Nucleus accumbens (tissue), 56 donors: ENCODE measurements around the gene CASQ1.

Source experiments
- DNase-seq, 56 donors: peaks; one replicate each; lab custom pipeline; 2025; lab: John Stamatoyannopoulos, UW

Gene CASQ1

DNA sequence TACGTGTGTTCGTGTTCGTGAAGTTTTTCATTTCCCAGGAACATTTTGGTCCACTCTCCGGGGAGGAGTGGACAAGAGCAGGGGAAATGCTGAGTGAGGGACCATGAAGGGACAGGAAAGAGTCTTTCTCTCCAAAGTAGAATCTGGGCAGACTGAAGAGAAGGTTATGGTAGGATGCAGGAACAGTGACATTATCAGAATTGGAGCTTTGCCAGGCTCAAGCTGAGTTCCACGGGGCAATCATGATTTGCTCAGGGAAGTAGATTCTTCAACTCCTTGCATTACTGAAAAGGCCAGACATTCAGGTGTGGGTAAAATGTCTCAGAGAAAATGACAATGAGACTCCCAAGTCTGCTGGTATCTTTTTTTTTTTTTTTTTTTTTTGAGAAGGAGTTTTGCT, 22.4 kb upstream of the CASQ1 start:
- no peak for DNase-seq

DNA sequence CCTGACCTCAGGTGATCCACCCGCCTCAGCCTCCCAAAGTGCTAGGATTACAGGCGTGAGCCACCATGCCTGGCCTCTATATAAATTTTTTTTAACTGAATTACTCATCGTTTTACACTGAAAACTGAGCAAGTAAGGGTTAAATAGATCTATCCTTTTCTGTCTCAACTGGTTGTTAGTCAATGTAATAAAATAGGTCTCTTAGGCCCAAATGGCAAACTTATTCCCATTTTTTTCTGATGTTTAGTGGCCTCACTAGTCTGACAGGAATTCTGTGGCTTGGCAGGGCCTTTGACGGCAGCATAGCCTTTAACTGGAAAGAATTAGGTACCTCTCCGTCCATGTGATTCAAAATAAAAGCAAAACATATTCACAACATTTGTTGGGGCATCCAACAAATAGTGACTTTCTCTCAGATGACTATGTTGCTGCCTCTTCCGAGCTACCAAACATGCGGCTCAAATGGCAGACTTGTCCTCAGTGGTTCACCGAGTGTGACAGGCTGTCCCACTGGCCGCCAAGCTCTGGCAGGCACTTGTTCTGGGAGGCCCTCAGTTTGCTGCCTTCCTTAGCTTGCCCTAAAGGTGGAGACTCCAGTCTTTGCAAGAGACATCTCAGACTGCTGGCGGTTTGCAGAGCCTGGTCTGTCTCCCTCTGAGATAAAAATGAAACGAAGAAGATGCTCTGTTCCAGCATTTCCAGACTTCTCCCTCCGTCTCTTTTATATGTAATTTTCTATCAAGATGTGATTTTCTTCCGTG, 21.6 kb upstream of the CASQ1 start:
- peak in 1 of 56 donors; percentile 13 for DNase-seq

DNA sequence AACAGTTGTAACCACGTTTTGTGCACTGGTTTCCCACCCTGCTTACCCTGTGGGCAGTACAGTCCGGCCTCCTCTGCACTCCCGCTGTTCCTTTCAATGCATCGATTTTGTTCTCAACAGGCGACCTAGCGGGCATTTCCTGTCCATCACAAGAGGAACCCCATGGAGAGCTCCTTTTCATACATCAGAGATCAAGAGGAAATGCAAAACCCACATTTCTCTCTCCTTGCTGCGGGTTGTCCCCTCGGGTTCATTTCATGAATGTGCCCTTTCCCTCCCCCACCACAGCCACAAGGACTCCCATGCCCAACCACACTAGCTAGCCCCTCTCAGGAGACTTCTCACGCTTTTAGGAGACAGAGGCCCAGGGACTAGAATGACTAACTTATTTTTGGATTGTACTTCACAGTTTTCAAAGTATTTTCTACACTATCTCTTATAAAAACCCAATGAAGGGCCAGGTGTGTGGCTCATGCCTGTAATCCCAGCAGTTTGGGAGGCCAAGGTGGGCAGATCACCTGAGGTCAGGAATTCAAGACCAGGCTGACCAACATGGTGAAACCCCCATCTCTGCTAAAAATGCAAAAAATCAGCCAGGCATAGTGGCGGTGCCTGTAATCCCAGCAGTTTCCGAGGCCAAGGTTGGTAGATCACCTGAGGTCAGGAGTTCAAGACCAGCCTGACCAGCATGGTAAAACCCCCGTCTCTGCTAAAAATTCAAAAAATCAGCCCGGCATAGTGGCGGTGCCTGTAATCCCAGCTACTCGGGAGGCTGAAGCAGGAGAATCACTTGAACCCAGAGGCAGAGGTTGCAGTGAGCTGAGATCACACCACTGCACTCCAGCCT, 20.6 kb upstream of the CASQ1 start:
- DNase-seq, result no peak

DNA sequence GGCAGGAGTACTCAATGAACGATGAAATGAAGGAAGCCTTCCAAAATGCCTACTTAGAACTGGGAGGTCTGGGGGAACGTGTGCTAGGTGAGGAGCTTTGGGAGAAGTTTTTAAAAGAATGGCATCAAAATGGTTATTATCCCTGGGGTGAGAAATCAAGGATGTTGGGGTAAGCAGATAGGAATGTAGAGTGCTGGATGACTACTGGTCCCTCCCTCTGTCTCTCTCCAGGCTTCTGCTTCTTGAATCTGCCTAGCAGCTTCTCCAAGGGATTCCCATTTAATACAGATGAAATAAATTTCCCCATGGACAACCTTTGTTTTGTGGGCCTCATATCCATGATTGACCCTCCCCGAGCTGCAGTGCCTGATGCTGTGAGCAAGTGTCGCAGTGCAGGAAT, 19.0 kb upstream of the CASQ1 start:
- no peak for DNase-seq

DNA sequence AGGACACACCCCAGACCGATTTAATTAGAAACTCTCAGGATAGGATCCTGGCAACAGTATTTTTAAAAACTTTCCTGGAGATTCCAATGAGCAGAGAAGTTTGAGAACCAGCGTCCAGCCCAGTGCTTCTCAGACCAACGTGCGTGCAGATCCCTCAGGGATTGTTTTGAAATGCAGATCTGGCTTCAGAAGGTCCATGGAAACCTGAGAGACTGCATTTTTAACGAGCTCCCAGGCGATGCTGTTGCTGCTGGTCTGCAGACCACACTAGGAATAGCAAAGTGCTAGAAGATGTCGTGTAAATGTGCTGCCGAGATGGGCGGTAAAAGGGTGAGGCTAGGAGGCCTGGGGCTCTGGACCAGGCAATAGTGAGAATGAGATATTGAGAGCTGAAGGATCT, 18.4 kb upstream of the CASQ1 start:
- DNase-seq, result no peak

DNA sequence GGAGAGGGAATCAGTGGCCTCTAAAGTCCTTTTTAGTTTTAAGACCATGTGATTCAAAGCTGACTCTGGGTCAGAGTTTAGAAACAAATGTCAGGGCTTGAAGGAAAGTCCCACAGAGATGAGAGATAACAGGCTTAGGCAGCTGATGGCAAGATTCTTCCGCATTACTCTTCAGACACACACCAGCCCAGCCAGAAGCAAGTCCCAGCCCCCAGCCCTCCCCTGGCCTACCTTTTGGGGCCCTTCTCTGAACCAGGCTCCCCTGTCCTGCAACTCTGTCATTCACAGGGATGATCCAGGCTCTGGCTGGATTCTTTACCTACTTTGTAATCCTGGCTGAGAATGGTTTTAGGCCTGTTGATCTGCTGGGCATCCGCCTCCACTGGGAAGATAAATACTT, 13.1 kb upstream of the CASQ1 start:
- DNase-seq, result no peak

DNA sequence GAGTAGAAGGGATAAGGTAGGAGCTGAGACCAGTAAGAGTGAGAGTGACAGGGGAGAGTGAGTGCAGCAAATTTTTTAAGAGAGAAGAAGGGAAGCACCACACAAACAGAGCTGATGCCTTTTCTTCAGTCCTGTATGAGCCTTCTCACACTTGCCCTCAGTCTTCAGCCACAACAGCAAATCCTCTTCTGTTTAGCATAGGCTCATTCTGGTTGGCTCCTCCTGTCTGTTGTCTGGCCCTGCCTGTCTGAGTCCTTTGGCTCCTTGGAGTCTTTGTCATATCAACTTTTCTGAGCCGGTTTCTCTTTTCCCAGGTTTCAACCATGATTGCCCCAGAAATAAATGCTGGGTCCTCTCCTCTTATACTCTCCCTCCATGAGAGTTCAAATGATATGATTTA, 12.7 kb upstream of the CASQ1 start:
- no peak for DNase-seq

DNA sequence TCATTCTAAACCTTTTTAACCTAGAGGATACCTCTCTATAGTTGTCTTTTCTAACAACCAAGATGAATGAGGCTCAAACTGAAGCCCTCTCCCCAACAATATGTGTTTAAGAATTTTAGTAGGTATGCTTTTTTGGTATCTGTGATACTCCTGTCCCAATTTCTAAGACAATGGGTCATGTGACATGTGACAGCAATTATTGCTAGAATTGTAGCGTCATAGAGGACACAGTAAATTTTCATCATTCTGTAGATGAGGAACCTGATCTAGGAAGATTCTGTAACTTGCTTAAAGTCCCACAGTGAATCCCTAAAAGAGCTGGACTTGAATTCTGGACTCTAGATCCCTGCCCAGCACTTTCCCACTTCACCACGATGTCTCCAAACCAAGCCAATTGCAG, 11.6 kb upstream of the CASQ1 start:
- DNase-seq, result no peak

DNA sequence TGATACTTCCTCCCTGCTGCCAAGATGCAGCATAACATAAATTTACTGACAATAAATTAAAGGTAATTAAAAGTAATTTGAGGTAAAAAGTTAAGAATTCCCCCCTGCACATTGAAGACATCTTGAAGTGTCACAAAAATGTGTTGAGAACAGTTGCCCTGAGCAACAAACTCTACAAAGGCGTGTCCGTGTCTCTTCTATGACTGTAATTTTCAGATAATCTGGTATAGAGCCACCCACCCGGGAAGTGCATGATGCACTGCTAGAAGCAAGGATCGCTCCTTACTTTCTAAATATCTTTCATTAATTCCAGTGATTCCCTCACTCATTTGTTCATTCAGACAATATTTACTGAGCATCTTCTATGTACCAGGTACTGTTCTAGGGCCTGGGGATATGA, 11.0 kb upstream of the CASQ1 start:
- DNase-seq, result peak in 10 of 56 donors; percentile 9 to 46 (median 36)

DNA sequence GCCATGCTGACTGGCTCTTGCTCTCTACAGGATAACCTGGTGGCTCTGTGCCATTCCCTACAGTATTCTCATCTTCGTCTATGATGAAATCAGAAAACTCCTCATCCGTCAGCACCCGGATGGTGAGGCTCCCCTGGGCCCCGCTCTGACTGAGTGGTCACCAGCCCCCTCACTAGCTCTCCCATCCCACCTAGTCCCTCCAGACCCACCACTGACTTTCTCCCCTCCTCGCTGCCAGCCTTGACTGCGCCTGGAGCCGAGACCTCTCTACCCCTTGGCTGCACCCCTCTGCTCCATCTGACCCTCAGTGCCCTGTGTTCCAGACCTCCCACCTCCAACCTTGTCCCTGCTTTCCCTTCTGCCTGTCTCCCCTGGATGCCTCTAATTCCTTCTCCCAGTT, 4.1 kb upstream of the CASQ1 start:
- no peak for DNase-seq

DNA sequence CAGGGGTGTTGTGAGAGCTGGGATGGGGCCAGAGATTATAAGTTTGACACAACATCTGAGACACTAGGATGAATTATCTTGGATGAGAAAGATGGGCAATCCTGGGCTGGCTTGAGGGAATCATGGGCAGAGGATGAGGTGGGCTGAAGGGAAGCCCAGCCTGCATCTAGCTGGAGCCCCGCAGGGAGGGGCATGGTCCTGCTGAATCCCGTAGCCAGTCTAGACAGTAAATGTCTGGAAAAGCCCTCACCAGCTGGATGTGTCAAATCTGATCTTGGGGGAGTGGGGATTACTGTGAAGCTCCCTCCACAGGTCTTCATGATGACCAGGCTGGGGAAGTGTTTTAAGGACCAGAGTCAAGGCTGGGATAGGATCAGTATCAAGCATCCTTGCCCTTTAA, 3.6 kb upstream of the CASQ1 start:
- DNase-seq, result no peak

DNA sequence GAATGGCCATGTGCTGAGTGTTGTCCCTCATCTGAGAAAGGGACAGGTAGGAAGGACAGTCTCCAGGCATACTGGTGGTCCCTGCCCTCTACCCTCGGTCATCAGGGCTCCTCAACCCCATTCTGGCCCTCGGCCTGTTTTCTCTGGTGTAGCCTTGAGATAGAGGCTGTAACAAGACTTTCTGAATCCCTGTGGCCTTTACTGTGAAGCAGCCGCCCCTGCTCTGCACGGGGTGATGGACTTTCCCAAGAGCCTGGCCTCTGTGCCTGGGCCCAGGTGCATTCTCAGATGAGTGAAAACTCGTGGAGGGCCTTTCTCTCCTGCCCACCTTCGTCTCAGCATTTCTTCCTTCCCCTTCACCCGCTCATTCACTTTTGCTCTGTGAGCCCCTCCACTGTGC, 3.0 kb upstream of the CASQ1 start:
- DNase-seq, result no peak

DNA sequence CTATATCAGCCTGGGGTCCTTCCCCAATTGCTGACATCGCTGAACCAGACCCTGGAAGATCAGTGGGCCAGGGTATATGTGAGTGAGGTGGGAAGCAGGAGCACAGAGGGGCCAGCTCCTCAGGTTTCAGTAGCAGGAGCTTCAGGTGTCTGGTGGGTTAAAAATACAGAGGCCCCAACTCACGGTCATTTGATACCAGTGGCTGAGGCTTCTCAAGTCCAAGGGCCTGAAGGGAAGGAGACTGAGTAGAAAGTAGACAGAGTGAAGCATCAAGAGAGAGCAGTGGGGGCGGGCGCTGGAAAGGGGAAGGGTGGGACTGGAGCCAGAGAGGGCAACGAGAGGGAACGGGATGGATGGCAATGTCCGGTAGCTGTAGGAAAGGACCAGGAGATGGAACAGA, 2.0 kb upstream of the CASQ1 start:
- DNase-seq, result no peak

DNA sequence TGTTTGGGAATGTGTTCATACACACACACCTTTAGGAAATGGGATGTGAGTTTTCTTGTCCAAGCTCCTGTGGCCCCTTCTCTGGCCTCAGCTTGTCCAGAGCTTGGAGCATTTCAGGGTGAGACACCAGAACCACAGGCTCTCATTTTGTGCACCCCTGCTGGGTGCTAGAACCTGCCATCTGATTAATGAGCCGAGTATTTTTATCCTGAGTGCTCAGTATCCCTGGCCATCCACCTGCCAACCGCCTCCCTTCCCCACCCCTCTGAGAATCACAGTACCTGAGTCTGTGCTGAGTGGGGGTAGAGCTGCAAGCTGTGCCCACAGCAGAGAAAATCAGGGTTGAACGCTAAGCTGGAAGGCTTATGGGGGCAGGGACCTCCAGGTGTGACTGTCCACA, 1.4 kb downstream of the CASQ1 start:
- no peak for DNase-seq

DNA sequence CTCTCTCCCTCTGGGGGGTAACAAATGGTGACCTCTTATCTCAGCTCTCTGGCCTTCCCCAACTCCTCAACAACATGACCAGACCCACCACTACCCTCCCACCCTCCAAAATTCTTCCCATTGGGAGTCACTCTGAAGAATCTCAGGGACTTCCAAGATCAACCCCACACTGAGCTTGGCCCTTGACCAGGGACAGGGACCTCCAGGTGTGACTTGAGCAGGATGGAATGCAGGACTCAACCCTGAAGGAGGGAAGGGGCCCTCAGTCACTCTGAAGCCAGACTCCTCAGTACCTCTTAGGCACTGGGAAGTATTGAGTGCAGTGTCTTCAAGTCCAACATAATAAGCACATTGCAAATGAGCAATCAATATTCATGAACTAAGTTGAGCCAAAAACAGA, 1.9 kb downstream of the CASQ1 start:
- DNase-seq, result no peak

DNA sequence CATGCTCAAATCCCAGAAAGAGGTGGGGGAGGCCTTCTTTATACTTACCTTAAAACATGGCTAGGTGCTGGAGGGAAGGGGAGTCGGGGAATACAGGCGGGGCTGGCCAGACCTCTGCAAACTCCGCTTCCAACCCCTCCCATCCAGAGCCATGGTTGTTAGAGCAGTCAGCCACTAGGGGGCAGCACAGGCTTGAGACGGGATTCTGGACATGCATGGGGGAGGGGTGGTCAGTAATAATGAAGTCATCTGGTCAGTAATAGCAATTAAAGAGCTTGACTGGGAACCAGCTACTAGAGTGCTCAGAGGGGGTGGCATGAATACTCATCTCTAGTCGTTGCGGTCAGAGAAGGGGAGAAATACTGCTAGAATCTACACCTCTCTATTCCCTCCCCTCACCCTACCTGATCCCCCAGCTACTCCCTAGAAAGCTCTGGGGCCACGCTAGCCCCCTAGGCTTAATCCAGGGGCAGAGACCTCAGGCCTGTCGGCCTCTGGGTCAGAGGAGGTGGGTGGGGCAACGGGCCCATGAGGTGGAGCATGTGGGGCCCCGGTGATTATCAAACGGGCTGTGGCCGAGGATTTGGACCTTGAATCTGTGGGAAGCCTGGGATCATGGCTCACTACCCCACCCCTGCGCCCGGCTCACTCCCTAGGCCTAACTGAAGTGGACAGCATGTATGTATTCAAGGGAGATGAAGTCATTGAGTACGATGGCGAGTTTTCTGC, 2.9 kb downstream of the CASQ1 start:
- DNase-seq, result peak in 54 of 56 donors; percentile 16 to 92 (median 72)

DNA sequence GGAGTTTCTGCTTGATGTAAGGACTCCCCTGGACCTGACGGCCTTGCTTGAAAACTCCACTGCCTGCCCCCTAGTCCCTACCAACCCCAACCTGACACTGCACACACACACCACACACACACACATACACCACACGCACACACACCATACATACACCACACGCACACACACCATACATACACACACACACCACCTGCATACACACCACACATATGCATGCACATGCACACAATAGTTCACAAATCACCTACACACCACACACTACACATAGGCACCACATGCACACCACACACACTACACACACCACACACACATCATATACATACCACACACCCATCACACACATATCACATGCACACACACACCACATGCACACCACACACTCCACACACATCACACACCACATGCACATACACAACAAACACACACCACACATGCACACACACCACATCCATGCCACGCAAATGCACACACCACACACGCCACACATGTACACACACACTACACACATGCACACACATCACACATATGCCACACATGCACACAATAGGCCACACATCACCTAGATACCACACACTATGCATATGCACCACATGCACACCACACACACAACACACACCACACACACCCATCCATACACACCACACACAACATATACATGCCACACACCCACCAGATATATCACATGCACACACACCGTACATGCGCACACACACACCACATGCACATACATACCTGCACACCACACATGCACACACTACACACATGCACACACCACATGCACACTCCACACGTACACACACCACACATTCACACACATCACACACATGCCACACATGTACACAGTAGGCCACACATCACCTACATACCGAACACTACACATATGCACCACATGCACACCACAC, 3.7 kb downstream of the CASQ1 start:
- no peak for DNase-seq

DNA sequence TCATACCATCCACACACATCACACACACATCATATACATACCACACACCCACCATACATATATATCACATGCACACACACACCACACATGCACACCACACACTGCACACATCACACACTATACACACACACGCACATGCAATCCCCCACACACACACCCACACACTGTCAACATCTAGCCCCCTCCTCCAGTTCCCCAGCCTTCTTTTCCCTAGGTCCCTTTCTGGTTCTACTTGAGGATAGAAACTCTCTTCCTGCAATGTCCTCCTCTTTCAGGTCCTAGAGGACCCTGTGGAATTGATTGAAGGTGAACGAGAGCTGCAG, 4.3 kb downstream of the CASQ1 start:
- no peak for DNase-seq

DNA sequence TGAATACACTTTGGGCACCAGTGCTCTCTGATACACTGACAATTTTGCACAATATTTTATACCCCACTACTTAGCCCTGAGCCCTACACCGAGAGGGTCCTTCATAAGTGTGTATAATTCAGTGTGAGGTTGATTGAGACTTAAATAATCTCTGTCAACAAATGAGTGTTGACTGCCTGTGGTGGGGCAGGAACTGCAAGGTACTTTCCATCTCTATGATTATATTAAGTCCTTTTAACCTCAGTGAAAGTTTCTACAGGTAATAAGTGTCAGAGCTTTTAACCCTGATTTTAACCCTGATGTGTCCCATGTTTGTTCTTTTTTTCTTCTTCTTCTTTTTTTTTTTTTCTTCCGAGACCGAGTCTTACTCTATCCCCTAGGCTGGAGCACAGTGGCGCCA, 5.8 kb downstream of the CASQ1 start:
- no peak for DNase-seq

DNA sequence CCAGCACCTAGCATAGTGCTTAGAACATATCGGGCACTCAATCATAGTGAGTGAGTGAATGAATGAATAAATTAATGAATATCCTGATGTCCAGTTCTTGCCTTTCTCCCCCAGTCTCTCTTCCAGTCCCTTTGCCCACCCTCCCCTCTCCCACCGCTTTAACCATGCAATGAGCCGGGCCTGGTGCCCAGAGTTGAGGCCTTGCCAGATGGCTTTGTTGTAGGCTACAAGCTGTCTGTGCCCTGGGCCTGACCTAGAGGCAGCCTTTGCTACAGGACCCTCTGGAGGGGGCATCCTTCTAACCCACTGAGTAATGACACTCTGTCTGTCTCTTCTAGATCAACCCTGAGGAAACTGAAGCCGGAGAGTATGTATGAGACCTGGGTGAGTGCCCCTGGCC, 6.9 kb downstream of the CASQ1 start:
- DNase-seq, result peak in 18 of 56 donors; percentile 5 to 74 (median 24)

DNA sequence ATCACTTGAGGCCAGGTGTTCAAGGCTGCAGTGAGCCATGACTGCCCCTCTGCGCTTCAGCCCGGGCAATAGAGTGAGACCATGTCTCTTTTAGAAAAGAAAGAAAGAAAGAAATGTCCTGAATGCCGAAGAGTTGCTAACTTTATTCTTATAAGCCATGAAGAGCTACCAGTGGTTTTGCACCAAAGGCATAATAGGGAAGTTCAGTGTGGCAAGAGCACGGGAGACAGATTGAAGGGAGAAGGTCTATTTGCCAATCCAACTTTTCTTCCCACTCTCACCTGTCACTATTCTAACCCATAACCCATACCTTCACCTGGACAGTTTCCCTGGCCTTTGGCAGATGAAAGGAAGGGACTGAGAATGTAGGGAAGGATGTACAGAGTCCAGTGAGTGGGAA, 10.4 kb downstream of the CASQ1 start:
- DNase-seq, result no peak
